Right ventricle myocardium inferior (tissue), 1 donor: ENCODE results near the gene LRRK1. TPM values are rescaled to one million over a fixed set of nuclear protein-coding genes. Genes with fewer than 3 reads are reported as not detected.
"Not testable (repeated sequence)": the region's sequence is repeated elsewhere in the genome, so short reads cannot be mapped to it uniquely, and the experiment has no call there.

Experiments
- ATAC-seq: fragments of 200-7000 bp; cut with Tn5 transposase; one replicate; pipeline ENCODE4 v1.9.1; 2020; ENCODE audit warnings: mild to moderate bottlenecking, moderate library complexity
- DNase-seq: peaks from one replicate; pipeline ENCODE4 v3.0.0; 2021; ENCODE audit errors: missing footprints
- intact Hi-C: fragments of 100-400 bp; cut with DNase I; formaldehyde crosslinking; loops from one replicate; pipeline ENCODE4 v1.11.0; 2022
- total RNA-seq: library from RNA; stranded (reverse); fragmentation: NEBNext Ultra II Directional; extraction: Animal tissue kit (Norgen Biotek cat#: 25700); gene quantifications from one replicate; pipeline ENCODE4 v1.2.1, GENCODE V29; 2021
- donor health status: DM: no; HTN: yes; CAD: no; lungs with severe emphysema.

LRRK1 gene
- total RNA-seq, 1 donor from 2014 or later = 2.7 TPM

- DNase-seq (peak; percentile 51), ATAC-seq (no peak)
- intact Hi-C loops = no loop called here
Measured at GRCh38 chr15:101067660-101068522, 148.7 kb downstream of the LRRK1 start.

- ATAC-seq = no peak
- intact Hi-C loops = no loop called here
- peak; percentile 33 for DNase-seq
Measured at GRCh38 chr15:101068523-101068960, 149.4 kb downstream of the LRRK1 start.

GRCh38 chr15:101068961-101069653 is 149.9 kb downstream of the LRRK1 start:
- ATAC-seq = no peak
- DNase-seq = peak; percentile 55
- intact Hi-C loops = no loop called here

- intact Hi-C loops = no loop called here
- DNase-seq = no peak
- no peak for ATAC-seq
Measured at GRCh38 chr15:101069654-101069973, 150.5 kb downstream of the LRRK1 start.

- no peak for ATAC-seq
- intact Hi-C loops = no loop called here
- peak; percentile 44 for DNase-seq
Measured at GRCh38 chr15:101070024-101070423, 150.9 kb downstream of the LRRK1 start.

GRCh38 chr15:101070502-101071273 is 151.5 kb downstream of the LRRK1 start:
- DNase-seq = no peak
- intact Hi-C loops = no loop called here
- peak; percentile 87 for ATAC-seq

- ATAC-seq = no peak
- peak; percentile 50 for DNase-seq
- intact Hi-C loops = no loop called here
Measured at GRCh38 chr15:101071651-101072050, 152.5 kb downstream of the LRRK1 start.

GRCh38 chr15:101072235-101072634 is 153.1 kb downstream of the LRRK1 start:
- intact Hi-C loops, ATAC-seq, DNase-seq: not testable (repeated sequence)

- intact Hi-C loops, ATAC-seq, DNase-seq: not testable (repeated sequence)
Measured at GRCh38 chr15:101077806-101078668, 158.9 kb downstream of the LRRK1 start.

- no peak for ATAC-seq
- intact Hi-C loops = no loop called here
- DNase-seq = no peak
Measured at GRCh38 chr15:101078669-101079323, 159.6 kb downstream of the LRRK1 start.

GRCh38 chr15:101081900-101082299 is 162.7 kb downstream of the LRRK1 start:
- no peak for ATAC-seq
- no peak for DNase-seq
- intact Hi-C loops = no loop called here

GRCh38 chr15:101083336-101084045 is 164.3 kb downstream of the LRRK1 start:
- intact Hi-C loops = no loop called here
- DNase-seq (no peak), ATAC-seq (no peak)

GRCh38 chr15:101084801-101085200 is 165.6 kb downstream of the LRRK1 start:
- ATAC-seq (no peak), DNase-seq (no peak)
- intact Hi-C loops = loop anchor here (5.0 kb wide), 1 partner anchor 82 kb away; no protein-coding TSS in a partner anchor

GRCh38 chr15:101085311-101085700 is 166.1 kb downstream of the LRRK1 start:
- intact Hi-C loops = loop anchor here (5.0 kb wide), 1 partner anchor 82 kb away; no protein-coding TSS in a partner anchor
- ATAC-seq (no peak), DNase-seq (no peak)

GRCh38 chr15:101086394-101087171 is 167.4 kb downstream of the LRRK1 start:
- DNase-seq (no peak), ATAC-seq (no peak)
- intact Hi-C loops = loop anchor here (5.0 kb wide), 1 partner anchor 81 kb away; no protein-coding TSS in a partner anchor

GRCh38 chr15:101087172-101087769 is 168.1 kb downstream of the LRRK1 start:
- intact Hi-C loops = loop anchor here (5.0 kb wide), 1 partner anchor 80 kb away; no protein-coding TSS in a partner anchor
- no peak for DNase-seq
- no peak for ATAC-seq
